ENCODE results near the gene KLF12.

Gene KLF12

GRCh38 chr13:74151859-74152258 is 17.7 kb upstream of the KLF12 start:
- ATAC-seq (ENCODE audit: low read depth), result no peak
- Mint-ChIP-seq H3K27me3 (peaks cover 2% of the 10 kb centered on the region), H3K36me3 (no peaks in the 10 kb centered on the region), H3K27ac (no peak overlapping the region), H3K9me3 (no peaks in the 10 kb centered on the region), H3K4me1 (no peaks in the 10 kb centered on the region), H3K4me3 (no peak overlapping the region)
- no peak for DNase-seq (ENCODE audit: low spot score in 2 of 2)

GRCh38 chr13:74148352-74148751 is 14.1 kb upstream of the KLF12 start:
- no peak overlapping the region for H3K4me3 Mint-ChIP-seq
- no peaks in the 10 kb centered on the region for H3K36me3 Mint-ChIP-seq
- no peak overlapping the region for H3K27ac Mint-ChIP-seq
- no peak for ATAC-seq (ENCODE audit: low read depth)
- H3K27me3 Mint-ChIP-seq, result no peaks in the 10 kb centered on the region
- H3K9me3 Mint-ChIP-seq, result no peaks in the 10 kb centered on the region
- no peaks in the 10 kb centered on the region for H3K4me1 Mint-ChIP-seq
- no peak for DNase-seq (ENCODE audit: low spot score in 2 of 2)

GRCh38 chr13:74145249-74145975 is 11.2 kb upstream of the KLF12 start:
- ATAC-seq (ENCODE audit: low read depth) (no peak), DNase-seq (ENCODE audit: low spot score in 2 of 2) (no peak)
- Mint-ChIP-seq H3K4me3 (no peak overlapping the region), H3K9me3 (no peaks in the 10 kb centered on the region), H3K4me1 (peaks cover 3% of the 10 kb centered on the region), H3K27me3 (no peaks in the 10 kb centered on the region), H3K27ac (no peak overlapping the region), H3K36me3 (no peaks in the 10 kb centered on the region)

GRCh38 chr13:74144269-74144668 is 10.1 kb upstream of the KLF12 start:
- ATAC-seq (ENCODE audit: low read depth), result no peak
- Mint-ChIP-seq H3K9me3 (no peaks in the 10 kb centered on the region), H3K27ac (no peak overlapping the region), H3K4me1 (peaks cover 3% of the 10 kb centered on the region), H3K36me3 (no peaks in the 10 kb centered on the region), H3K4me3 (no peak overlapping the region), H3K27me3 (no peaks in the 10 kb centered on the region)
- no peak for DNase-seq (ENCODE audit: low spot score in 2 of 2)

- H3K9me3 Mint-ChIP-seq, result no peaks in the 10 kb centered on the region
- ATAC-seq (ENCODE audit: low read depth) (no peak), DNase-seq (ENCODE audit: low spot score in 2 of 2) (no peak)
- H3K4me3 Mint-ChIP-seq, result no peak overlapping the region
- peaks cover 3% of the 10 kb centered on the region for H3K4me1 Mint-ChIP-seq
- no peaks in the 10 kb centered on the region for H3K27me3 Mint-ChIP-seq
- H3K36me3 Mint-ChIP-seq, result no peaks in the 10 kb centered on the region
- H3K27ac Mint-ChIP-seq, result no peak overlapping the region
Observed at GRCh38 chr13:74142257-74142656, 8.1 kb upstream of the KLF12 start.

GRCh38 chr13:74138241-74138640 is 4.0 kb upstream of the KLF12 start:
- Mint-ChIP-seq H3K36me3 (no peaks in the 10 kb centered on the region), H3K4me3 (no peak overlapping the region), H3K4me1 (peaks cover 3% of the 10 kb centered on the region), H3K27me3 (no peaks in the 10 kb centered on the region), H3K9me3 (no peaks in the 10 kb centered on the region), H3K27ac (no peak overlapping the region)
- ATAC-seq (ENCODE audit: low read depth) (no peak), DNase-seq (ENCODE audit: low spot score in 2 of 2) (no peak)

GRCh38 chr13:74136084-74136658 is 2.0 kb upstream of the KLF12 start:
- no peaks in the 10 kb centered on the region for H3K9me3 Mint-ChIP-seq
- ATAC-seq (ENCODE audit: low read depth), result no peak
- H3K36me3 Mint-ChIP-seq, result no peaks in the 10 kb centered on the region
- no peak overlapping the region for H3K4me3 Mint-ChIP-seq
- H3K27ac Mint-ChIP-seq, result no peak overlapping the region
- no peaks in the 10 kb centered on the region for H3K27me3 Mint-ChIP-seq
- DNase-seq (ENCODE audit: low spot score in 2 of 2), result peak; percentile 13 to 20
- peaks cover 9% of the 10 kb centered on the region for H3K4me1 Mint-ChIP-seq

GRCh38 chr13:74135326-74136083 is 1.3 kb upstream of the KLF12 start:
- DNase-seq (ENCODE audit: low spot score in 2 of 2) (peak; percentile 49 to 74), ATAC-seq (ENCODE audit: low read depth) (peak; percentile 7)
- no peak overlapping the region for H3K27ac Mint-ChIP-seq
- H3K4me1 Mint-ChIP-seq, result peaks cover 14% of the 10 kb centered on the region
- H3K9me3 Mint-ChIP-seq, result no peaks in the 10 kb centered on the region
- no peaks in the 10 kb centered on the region for H3K36me3 Mint-ChIP-seq
- no peaks in the 10 kb centered on the region for H3K27me3 Mint-ChIP-seq
- peak overlapping the region; percentile 84 for H3K4me3 Mint-ChIP-seq

- Mint-ChIP-seq H3K9me3 (no peaks in the 10 kb centered on the region), H3K4me1 (peaks cover 16% of the 10 kb centered on the region), H3K27me3 (no peaks in the 10 kb centered on the region), H3K36me3 (no peaks in the 10 kb centered on the region), H3K4me3 (peak overlapping the region; percentile 84), H3K27ac (no peak overlapping the region)
- peak in 1 of 2 donors; percentile 46 for DNase-seq (ENCODE audit: low spot score in 2 of 2)
- peak; percentile 1 for ATAC-seq (ENCODE audit: low read depth)
Observed at GRCh38 chr13:74134777-74135325, 647 bp upstream of the KLF12 start.

- no peaks in the 10 kb centered on the region for H3K36me3 Mint-ChIP-seq
- no peak overlapping the region for H3K27ac Mint-ChIP-seq
- H3K9me3 Mint-ChIP-seq, result no peaks in the 10 kb centered on the region
- H3K4me1 Mint-ChIP-seq, result peaks cover 24% of the 10 kb centered on the region
- ATAC-seq (ENCODE audit: low read depth) (peak; percentile 63), DNase-seq (ENCODE audit: low spot score in 2 of 2) (peak; percentile 80 to 91)
- no peaks in the 10 kb centered on the region for H3K27me3 Mint-ChIP-seq
- peak overlapping the region; percentile 89 for H3K4me3 Mint-ChIP-seq
Observed at GRCh38 chr13:74133657-74134201, 475 bp downstream of the KLF12 start.

- DNase-seq (ENCODE audit: low spot score in 2 of 2) (peak; percentile 25 to 47), ATAC-seq (ENCODE audit: low read depth) (no peak)
- Mint-ChIP-seq H3K9me3 (no peaks in the 10 kb centered on the region), H3K36me3 (no peaks in the 10 kb centered on the region), H3K27ac (no peak overlapping the region), H3K4me1 (peaks cover 29% of the 10 kb centered on the region), H3K4me3 (peak overlapping the region; percentile 89), H3K27me3 (no peaks in the 10 kb centered on the region)
Observed at GRCh38 chr13:74132776-74133656, 1.2 kb downstream of the KLF12 start.

GRCh38 chr13:74132152-74132775 is 1.9 kb downstream of the KLF12 start:
- H3K9me3 Mint-ChIP-seq, result no peaks in the 10 kb centered on the region
- H3K36me3 Mint-ChIP-seq, result no peaks in the 10 kb centered on the region
- no peak overlapping the region for H3K27ac Mint-ChIP-seq
- peak in 1 of 2 donors; percentile 33 for DNase-seq (ENCODE audit: low spot score in 2 of 2)
- no peaks in the 10 kb centered on the region for H3K27me3 Mint-ChIP-seq
- H3K4me1 Mint-ChIP-seq, result peaks cover 32% of the 10 kb centered on the region
- no peak for ATAC-seq (ENCODE audit: low read depth)
- H3K4me3 Mint-ChIP-seq, result peak overlapping the region; percentile 89

GRCh38 chr13:74131227-74131626 is 3.0 kb downstream of the KLF12 start:
- H3K27me3 Mint-ChIP-seq, result no peaks in the 10 kb centered on the region
- ATAC-seq (ENCODE audit: low read depth) (no peak), DNase-seq (ENCODE audit: low spot score in 2 of 2) (no peak)
- no peaks in the 10 kb centered on the region for H3K36me3 Mint-ChIP-seq
- no peaks in the 10 kb centered on the region for H3K9me3 Mint-ChIP-seq
- peak overlapping the region; percentile 37 for H3K4me3 Mint-ChIP-seq
- H3K4me1 Mint-ChIP-seq, result peaks cover 36% of the 10 kb centered on the region
- no peak overlapping the region for H3K27ac Mint-ChIP-seq
